ENCODE data around the gene KANK4.

Gene KANK4

GRCh38 chr1:62207187-62207586 is 112.0 kb downstream of the KANK4 start:
- no peak for DNase-seq (ENCODE audit: low read depth)

GRCh38 chr1:62198781-62199125 is 120.5 kb downstream of the KANK4 start:
- no peak for DNase-seq (ENCODE audit: low read depth)

- DNase-seq (ENCODE audit: low read depth), result no peak
Observed at GRCh38 chr1:62198069-62198780, 121.0 kb downstream of the KANK4 start.

GRCh38 chr1:62196086-62196690 is 123.0 kb downstream of the KANK4 start:
- DNase-seq (ENCODE audit: low read depth), result no peak

- DNase-seq (ENCODE audit: low read depth), result no peak
Observed at GRCh38 chr1:62194651-62195544, 124.3 kb downstream of the KANK4 start, which contains the start of gene L1TD1. TSS of gene L1TD1 (plus strand) at chr1:62194849. CDS start at chr1:62206629, 11,780 bp downstream.

GRCh38 chr1:62188111-62188510 is 131.1 kb downstream of the KANK4 start:
- DNase-seq (ENCODE audit: low read depth), result no peak

- DNase-seq (ENCODE audit: low read depth), result no peak
Observed at GRCh38 chr1:62187548-62187947, 131.7 kb downstream of the KANK4 start.

Data from stimulated activated CD8-positive, alpha-beta memory T cell treated with anti-CD3 and anti-CD28 coated beads, Interleukin-4, amount 100 ng/mL, for 24 hours (primary cell).